Raji (cell line): ENCODE measurements around the gene WAC.

Experiments used
- POLR2A ChIP-seq: IDR thresholded peaks from 2 replicates; pipeline ENCODE4 v1.6.1; 2011; ENCODE audit warnings: low read depth, low read length, control low read depth; ENCODE audit not compliant: insufficient read depth

The WAC gene

GRCh38 chr10:28580825-28581224, 47.9 kb downstream of the WAC start:
- TF ChIP-seq POLR2A = no peak

GRCh38 chr10:28581916-28582315, 49.0 kb downstream of the WAC start:
- no peak for TF ChIP-seq POLR2A

- no peak for TF ChIP-seq POLR2A
Measured at GRCh38 chr10:28585076-28585475, 52.2 kb downstream of the WAC start.

GRCh38 chr10:28586176-28586575, 53.3 kb downstream of the WAC start:
- TF ChIP-seq POLR2A = no peak

- no peak for TF ChIP-seq POLR2A
Measured at GRCh38 chr10:28587270-28587969, 54.5 kb downstream of the WAC start.

- TF ChIP-seq POLR2A = no peak
Measured at GRCh38 chr10:28587970-28588290, 55.0 kb downstream of the WAC start.

- TF ChIP-seq POLR2A = no peak
Measured at GRCh38 chr10:28592953-28593352, 60.0 kb downstream of the WAC start.

GRCh38 chr10:28593811-28594210, 60.9 kb downstream of the WAC start:
- TF ChIP-seq POLR2A = no peak

- no peak for TF ChIP-seq POLR2A
Measured at GRCh38 chr10:28594406-28594805, 61.5 kb downstream of the WAC start.

- no peak for TF ChIP-seq POLR2A
Measured at GRCh38 chr10:28595613-28596012, 62.7 kb downstream of the WAC start.

- no peak for TF ChIP-seq POLR2A
Measured at GRCh38 chr10:28600056-28600455, 67.1 kb downstream of the WAC start.

GRCh38 chr10:28601012-28601411, 68.1 kb downstream of the WAC start:
- TF ChIP-seq POLR2A = no peak

- no peak for TF ChIP-seq POLR2A
Measured at GRCh38 chr10:28604567-28605536, 71.9 kb downstream of the WAC start.

- no peak for TF ChIP-seq POLR2A
Measured at GRCh38 chr10:28606568-28606967, 73.7 kb downstream of the WAC start.

- TF ChIP-seq POLR2A = no peak
Measured at GRCh38 chr10:28612877-28613276, 80.0 kb downstream of the WAC start.

- no peak for TF ChIP-seq POLR2A
Measured at GRCh38 chr10:28616514-28616913, 83.6 kb downstream of the WAC start.

- TF ChIP-seq POLR2A = no peak
Measured at GRCh38 chr10:28619455-28619854, 86.5 kb downstream of the WAC start.

- no peak for TF ChIP-seq POLR2A
Measured at GRCh38 chr10:28620251-28620650, 87.3 kb downstream of the WAC start.
